ENCODE measurements around the gene SLC4A7. TPM values are rescaled to one million over a fixed set of nuclear protein-coding genes. Genes with fewer than 3 reads are reported as not detected.
"Not testable (repeated sequence)": the region's sequence is repeated elsewhere in the genome, so short reads cannot be mapped to it uniquely, and the experiment has no call there.

The SLC4A7 gene
- 15.0 TPM for total RNA-seq
- long read RNA-seq, partial matches to known transcripts: 6 of 7 reads
- long read RNA-seq, other reads (novel, unspliced or antisense): 0 of 7 reads

DNA sequence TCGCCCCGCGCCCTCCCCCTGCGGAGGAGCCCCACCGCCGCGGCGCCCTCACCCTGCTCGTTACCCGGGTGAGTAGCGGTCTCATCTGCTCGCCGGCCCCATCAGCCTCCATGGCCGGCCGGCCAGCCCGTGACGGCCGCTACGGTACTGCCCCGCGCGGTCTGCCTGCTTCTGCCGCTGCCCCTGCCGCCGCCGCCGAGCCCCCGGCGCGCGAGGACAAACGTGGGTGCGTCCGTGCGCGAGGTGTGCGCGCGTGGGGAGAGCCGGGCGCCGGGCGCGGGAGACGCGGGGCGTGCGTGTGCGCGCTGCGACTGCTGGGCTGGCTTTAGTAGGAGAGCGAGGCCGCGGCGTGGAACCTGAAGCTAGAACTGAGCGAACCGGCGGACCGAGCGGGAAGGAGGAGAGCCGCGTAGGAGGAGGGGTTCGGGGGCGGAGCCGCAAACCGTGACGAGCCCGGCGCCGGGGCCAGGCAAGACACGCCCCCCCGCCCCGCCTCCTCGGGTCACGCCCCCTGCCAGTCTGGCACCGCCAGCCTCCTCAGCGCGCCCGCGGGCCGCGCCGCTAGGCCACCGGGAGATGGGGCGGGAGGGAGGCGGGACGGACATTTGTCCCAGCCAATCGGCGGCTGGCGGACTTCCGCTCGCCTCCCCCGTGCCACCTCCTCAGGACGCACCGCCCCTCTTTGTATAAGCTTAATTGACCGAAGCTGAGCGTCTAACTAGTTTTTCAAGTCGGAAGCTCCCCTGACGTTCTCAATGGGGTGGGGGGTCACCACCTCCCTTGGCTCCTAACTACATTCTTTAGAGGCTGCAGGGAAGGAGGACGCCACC, at the start of gene SLC4A7:
Gene SLC4A7 (minus strand): TSS at position 370 of the 830 bp plus-strand sequence. CDS start 258 bp downstream, at position 112.
- no peaks in the 10 kb centered on the region for H3K9me3 ChIP-seq
- intact Hi-C loops (cut with DNase I): no loop called here
- TF ChIP-seq, protein P1, sequence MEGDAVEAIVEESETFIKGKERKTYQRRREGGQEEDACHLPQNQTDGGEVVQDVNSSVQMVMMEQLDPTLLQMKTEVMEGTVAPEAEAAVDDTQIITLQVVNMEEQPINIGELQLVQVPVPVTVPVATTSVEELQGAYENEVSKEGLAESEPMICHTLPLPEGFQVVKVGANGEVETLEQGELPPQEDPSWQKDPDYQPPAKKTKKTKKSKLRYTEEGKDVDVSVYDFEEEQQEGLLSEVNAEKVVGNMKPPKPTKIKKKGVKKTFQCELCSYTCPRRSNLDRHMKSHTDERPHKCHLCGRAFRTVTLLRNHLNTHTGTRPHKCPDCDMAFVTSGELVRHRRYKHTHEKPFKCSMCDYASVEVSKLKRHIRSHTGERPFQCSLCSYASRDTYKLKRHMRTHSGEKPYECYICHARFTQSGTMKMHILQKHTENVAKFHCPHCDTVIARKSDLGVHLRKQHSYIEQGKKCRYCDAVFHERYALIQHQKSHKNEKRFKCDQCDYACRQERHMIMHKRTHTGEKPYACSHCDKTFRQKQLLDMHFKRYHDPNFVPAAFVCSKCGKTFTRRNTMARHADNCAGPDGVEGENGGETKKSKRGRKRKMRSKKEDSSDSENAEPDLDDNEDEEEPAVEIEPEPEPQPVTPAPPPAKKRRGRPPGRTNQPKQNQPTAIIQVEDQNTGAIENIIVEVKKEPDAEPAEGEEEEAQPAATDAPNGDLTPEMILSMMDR (IDR thresholded peaks at IDR 0.05): no peak
- H3K4me1 ChIP-seq: peaks cover 7% of the 10 kb centered on the region
- DNase-seq (peak; percentile 99), ATAC-seq (peak; percentile 99)
- H3K36me3 ChIP-seq: no peaks in the 10 kb centered on the region
- peak within 1 kb of the TSS; percentile 88 for H3K4me3 ChIP-seq
- no peaks in the 10 kb centered on the region for H3K27me3 ChIP-seq
- H3K27ac ChIP-seq: peak within 1 kb of the TSS; percentile 89

DNA sequence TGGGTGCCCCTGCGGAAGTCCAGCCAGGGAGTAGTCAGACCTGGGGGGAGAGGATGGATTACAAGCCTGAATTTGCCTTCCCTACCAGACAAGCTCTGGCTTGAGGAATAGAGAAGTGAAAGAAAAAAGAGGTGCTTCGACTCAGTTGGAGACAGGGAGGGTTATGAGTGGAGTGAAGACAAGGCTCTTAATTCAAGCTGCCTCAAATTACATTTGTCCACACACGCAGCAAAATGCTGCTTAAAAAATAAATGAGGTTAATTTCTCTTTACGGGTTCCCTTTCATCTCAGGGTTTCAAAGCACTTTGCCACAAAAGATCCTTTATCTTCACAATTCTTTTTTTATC, 49.0 kb upstream of the SLC4A7 start:
- intact Hi-C loops (cut with DNase I): no loop called here
- DNase-seq: no peak
- Histone ChIP-seq H3K27me3 (no peaks in the 10 kb centered on the region), H3K27ac (no peak overlapping the region), H3K4me1 (peaks cover 23% of the 10 kb centered on the region), H3K4me3 (no peak overlapping the region), H3K9me3 (no peaks in the 10 kb centered on the region), H3K36me3 (no peaks in the 10 kb centered on the region)
- TF ChIP-seq, protein P1 (IDR thresholded peaks at IDR 0.05): no peak
- ATAC-seq: no peak

DNA sequence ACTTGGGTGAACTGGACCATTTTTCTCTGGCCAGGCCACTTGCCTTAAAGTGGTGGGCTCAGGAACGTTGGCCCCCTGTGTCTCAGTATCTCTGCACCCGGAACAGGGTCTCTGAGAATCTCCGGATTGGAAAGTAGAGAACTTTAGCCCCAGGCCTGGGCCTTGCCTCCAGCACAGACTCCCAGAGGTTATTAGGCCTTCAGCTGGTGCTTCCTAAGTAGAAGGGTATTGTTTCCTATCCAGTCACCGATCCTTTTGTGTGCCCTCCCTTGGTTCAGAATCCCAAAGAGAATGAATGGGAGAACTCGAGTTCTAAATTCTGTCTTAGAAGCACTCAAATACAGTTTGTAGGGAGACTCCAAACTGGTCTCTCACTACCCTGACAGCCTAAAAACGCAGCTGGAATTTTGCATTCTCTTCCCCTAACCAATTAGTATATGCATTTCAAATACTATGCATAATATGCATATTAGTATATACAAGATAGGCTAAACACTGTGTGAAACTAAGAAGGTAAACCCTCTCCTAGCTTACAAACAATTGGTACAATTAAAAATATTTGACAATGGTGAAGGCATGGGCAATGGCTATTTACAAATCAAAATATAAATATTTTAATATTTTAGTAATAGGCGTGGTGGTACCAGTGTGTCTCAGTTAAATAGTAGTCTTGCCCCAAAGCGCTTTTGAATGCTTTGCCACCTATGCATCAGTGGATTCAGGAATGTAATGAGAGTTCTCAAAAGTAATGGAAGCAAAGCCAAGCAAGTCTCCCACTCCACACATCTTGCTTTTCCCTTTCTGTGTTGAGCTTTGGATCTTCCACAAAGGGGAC, 48.5 kb upstream of the SLC4A7 start:
- Histone ChIP-seq H3K27me3 (no peaks in the 10 kb centered on the region), H3K27ac (no peak overlapping the region), H3K4me3 (no peak overlapping the region), H3K36me3 (no peaks in the 10 kb centered on the region), H3K4me1 (peaks cover 23% of the 10 kb centered on the region), H3K9me3 (no peaks in the 10 kb centered on the region)
- intact Hi-C loops (cut with DNase I): no loop called here
- DNase-seq (no peak), ATAC-seq (no peak)
- TF ChIP-seq, protein P1 (IDR thresholded peaks at IDR 0.05): no peak

DNA sequence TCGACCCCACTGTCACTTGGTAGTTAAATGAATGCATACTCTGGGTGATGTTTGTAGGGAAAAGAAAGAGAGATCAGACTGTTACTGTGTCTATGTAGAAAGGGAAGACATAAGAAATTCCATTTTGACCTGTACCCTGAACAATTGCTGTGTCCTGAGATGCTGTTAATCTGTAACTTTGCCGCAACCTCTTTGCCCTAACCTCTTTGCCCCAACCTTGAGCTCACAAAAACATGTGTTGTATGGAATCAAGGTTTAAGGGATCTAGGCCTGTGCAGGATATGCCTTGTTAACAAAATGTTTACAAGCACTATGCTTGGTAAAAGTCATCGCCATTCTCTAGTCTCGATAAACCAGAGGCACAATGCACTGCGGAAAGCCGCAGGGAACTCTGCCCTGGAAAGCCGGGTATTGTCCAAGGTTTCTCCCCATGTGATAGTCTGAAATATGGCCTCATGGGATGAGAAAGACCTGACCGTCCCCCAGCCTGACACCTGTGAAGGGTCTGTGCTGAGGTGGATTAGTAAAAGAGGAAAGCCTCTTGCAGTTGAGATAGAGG, 47.1 kb upstream of the SLC4A7 start:
- peaks cover 23% of the 10 kb centered on the region for H3K4me1 ChIP-seq
- DNase-seq; ATAC-seq; H3K27me3 ChIP-seq; H3K36me3 ChIP-seq; H3K9me3 ChIP-seq; H3K27ac ChIP-seq; intact Hi-C loops (cut with DNase I); H3K4me3 ChIP-seq: not testable (repeated sequence)

DNA sequence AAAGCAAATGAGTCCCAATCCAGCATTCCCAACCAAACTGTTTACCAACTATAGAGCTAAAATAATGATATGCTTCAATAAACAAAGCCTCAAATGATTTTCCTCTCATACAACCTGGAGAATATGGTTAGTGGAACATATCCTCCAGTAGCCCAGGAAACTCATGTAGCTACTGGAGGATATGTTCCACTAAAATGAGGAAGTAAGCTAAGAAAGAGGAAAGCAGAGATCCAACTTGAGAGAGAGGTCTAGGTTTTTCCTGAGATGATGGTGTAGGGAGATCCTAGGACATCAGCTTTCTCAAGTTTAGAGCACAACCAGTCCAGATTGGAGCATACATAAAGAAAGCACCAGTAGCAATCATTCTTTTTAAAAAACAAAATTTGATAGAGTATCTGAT, 44.6 kb upstream of the SLC4A7 start:
- H3K27ac ChIP-seq: no peak overlapping the region
- no peak for ATAC-seq
- intact Hi-C loops (cut with DNase I): no loop called here

More for the DNA sequence above, 44.6 kb upstream of the SLC4A7 start:
- Histone ChIP-seq H3K9me3 (no peaks in the 10 kb centered on the region), H3K36me3 (no peaks in the 10 kb centered on the region), H3K4me1 (peaks cover 15% of the 10 kb centered on the region), H3K4me3 (no peak overlapping the region), H3K27me3 (no peaks in the 10 kb centered on the region)
- TF ChIP-seq, protein P1 (IDR thresholded peaks at IDR 0.05): no peak
- DNase-seq: no peak

Data from upper lobe of right lung (tissue), 1 donor.